Activated CD8-positive, alpha-beta T cell treated with anti-CD3 and anti-CD28 coated beads for 36 hours (primary cell): ENCODE results near the gene NRXN3. TPM values are rescaled to one million over a fixed set of nuclear protein-coding genes. Genes with fewer than 3 reads are reported as not detected.

ENCODE experiments used
- ATAC-seq: fragments of 200-7000 bp; cut with Tn5 transposase; one replicate; pipeline ENCODE4 v1.10.0; 2021; ENCODE audit warnings: mild to moderate bottlenecking, moderate library complexity
- CTCF ChIA-PET: fragments of 350-600 bp; sonication (Branson Sonifier 250); formaldehyde crosslinking; loops from one replicate; lab custom pipeline; 2021; ENCODE audit warnings: antibody characterized with exemption; lab: Charles Lee
- POLR2A ChIA-PET: fragments of 350-600 bp; sonication (Branson Sonifier 250); formaldehyde crosslinking; loops from one replicate; lab custom pipeline; 2021; ENCODE audit warnings: antibody characterized with exemption; lab: Charles Lee
- DNase-seq: peaks from one replicate; pipeline ENCODE4 v3.0.0-alpha.2; 2020
- H3K27ac Mint-ChIP-seq: one replicate; pipeline ENCODE4 v1.8.0; 2021; ENCODE audit warnings: mild to moderate bottlenecking, mixed read lengths
- H3K27me3 Mint-ChIP-seq: one replicate; pipeline ENCODE4 v1.8.0; 2021; ENCODE audit warnings: mixed read lengths
- H3K36me3 Mint-ChIP-seq: one replicate; pipeline ENCODE4 v1.8.0; 2021; ENCODE audit warnings: low read depth, mixed read lengths
- H3K4me1 Mint-ChIP-seq: one replicate; pipeline ENCODE4 v1.8.0; 2021; ENCODE audit warnings: low read depth, mixed read lengths
- H3K4me3 Mint-ChIP-seq: one replicate; pipeline ENCODE4 v1.8.0; 2021; ENCODE audit warnings: mild to moderate bottlenecking, moderate library complexity, mixed read lengths
- H3K9me3 Mint-ChIP-seq: one replicate; pipeline ENCODE4 v1.8.0; 2021; ENCODE audit warnings: mixed read lengths
- CTCF ChIP-seq: fragments of 200-600 bp; IDR thresholded peaks from one replicate; pipeline ENCODE4 v1.8.0; 2022; ENCODE audit warnings: antibody characterized with exemption, mild to moderate bottlenecking
- intact Hi-C: fragments of 100-400 bp; cut with micrococcal nuclease; formaldehyde crosslinking; loops from one replicate; pipeline ENCODE4 v1.10.0; 2022
- total RNA-seq, 2 experiments: library from RNA; stranded (reverse); gene quantifications; one replicate each; pipeline ENCODE4 v1.2.3, GENCODE V29; 2021

Gene NRXN3
- total RNA-seq, 2 experiments from 2014 or later, result not detected

GRCh38 chr14:78445275-78445674, 275.1 kb downstream of the NRXN3 start:
- DNase-seq (no peak), ATAC-seq (no peak)
- Mint-ChIP-seq H3K36me3 (no peaks in the 10 kb centered on the region), H3K4me1 (no peaks in the 10 kb centered on the region), H3K27me3 (no peaks in the 10 kb centered on the region), H3K27ac (no peak overlapping the region), H3K9me3 (no peaks in the 10 kb centered on the region), H3K4me3 (no peak overlapping the region)
- ChIA-PET CTCF (no interaction called here), POLR2A (no interaction called here)
- TF ChIP-seq CTCF, result no peak
- intact Hi-C loops, result loop anchor here (5.0 to 10.0 kb wide), 2 partner anchors 122 to 150 kb away; no protein-coding TSS in a partner anchor

GRCh38 chr14:78446807-78447206, 276.6 kb downstream of the NRXN3 start:
- no peak for DNase-seq
- no peak for ATAC-seq
- Mint-ChIP-seq H3K36me3 (no peaks in the 10 kb centered on the region), H3K4me1 (no peaks in the 10 kb centered on the region), H3K27me3 (no peaks in the 10 kb centered on the region), H3K9me3 (no peaks in the 10 kb centered on the region), H3K4me3 (no peak overlapping the region), H3K27ac (no peak overlapping the region)
- POLR2A ChIA-PET, result no interaction called here
- no peak for TF ChIP-seq CTCF
- CTCF ChIA-PET, result interaction anchor here (1.5 kb wide), 1 partner anchor 120 kb away, joined by 4 read pairs; no protein-coding TSS in a partner anchor
- intact Hi-C loops, result loop anchor here (5.0 to 10.0 kb wide), 2 partner anchors 120 to 148 kb away; no protein-coding TSS in a partner anchor

GRCh38 chr14:78448164-78449094, 278.3 kb downstream of the NRXN3 start:
- no peaks in the 10 kb centered on the region for H3K36me3 Mint-ChIP-seq
- CTCF ChIA-PET, result interaction anchor here (0.7 to 1.6 kb wide), 5 partner anchors 9 to 426 kb away, joined by 3 to 9 read pairs (median 3); no protein-coding TSS in a partner anchor
- intact Hi-C loops, result loop anchor here (5.0 to 10.0 kb wide), 2 partner anchors 119 to 146 kb away; no protein-coding TSS in a partner anchor

GRCh38 chr14:78450669-78451318, 280.6 kb downstream of the NRXN3 start:
- Mint-ChIP-seq H3K36me3 (no peaks in the 10 kb centered on the region), H3K27ac (no peak overlapping the region), H3K9me3 (no peaks in the 10 kb centered on the region), H3K27me3 (peaks cover 2% of the 10 kb centered on the region), H3K4me3 (no peak overlapping the region), H3K4me1 (no peaks in the 10 kb centered on the region)
- no peak for DNase-seq
- intact Hi-C loops, result no loop called here
- POLR2A ChIA-PET, result no interaction called here
- TF ChIP-seq CTCF, result no peak
- CTCF ChIA-PET, result interaction anchor here (1.2 to 2.5 kb wide), 3 partner anchors 115 to 428 kb away, joined by 5 to 7 read pairs (median 6); no protein-coding TSS in a partner anchor
- no peak for ATAC-seq

More at GRCh38 chr14:78448164-78449094, 278.3 kb downstream of the NRXN3 start:
- POLR2A ChIA-PET, result no interaction called here
- no peak for ATAC-seq
- H3K4me3 Mint-ChIP-seq, result no peak overlapping the region
- no peak overlapping the region for H3K27ac Mint-ChIP-seq
- peak; percentile 67 for TF ChIP-seq CTCF
- no peaks in the 10 kb centered on the region for H3K4me1 Mint-ChIP-seq
- DNase-seq, result peak; percentile 65
- no peaks in the 10 kb centered on the region for H3K27me3 Mint-ChIP-seq
- H3K9me3 Mint-ChIP-seq, result no peaks in the 10 kb centered on the region
